H9 (cell line): Measurements from ENCODE around the gene SPTA1. TPM values are rescaled to one million over a fixed set of nuclear protein-coding genes. Genes with fewer than 3 reads are reported as not detected.

ENCODE experiments used
- DNase-seq: peaks from one replicate; pipeline ENCODE4 v3.0.0-alpha.2; 2017
- H2AFZ ChIP-seq: one replicate; pipeline ENCODE4 v1.6.1; 2013; ENCODE audit warnings: mild to moderate bottlenecking, low read length, control low read depth, moderate library complexity
- H2AK5ac ChIP-seq: 2 replicates; pipeline ENCODE4 v1.6.1; 2013; ENCODE audit warnings: low read length, control low read depth, mixed read lengths; ENCODE audit not compliant: insufficient read length
- H2BK120ac ChIP-seq: one replicate; pipeline ENCODE4 v1.6.1; 2013; ENCODE audit warnings: low read depth, mild to moderate bottlenecking, low read length, control low read depth, inconsistent platforms; ENCODE audit not compliant: poor library complexity, severe bottlenecking
- H2BK12ac ChIP-seq: 2 replicates; pipeline ENCODE4 v1.6.1; 2013; ENCODE audit warnings: low read length, control low read depth, mixed read lengths, low read depth; ENCODE audit not compliant: insufficient read length
- H2BK15ac ChIP-seq: 2 replicates; pipeline ENCODE4 v1.6.1; 2013; ENCODE audit warnings: low read depth, low read length, control low read depth
- H2BK20ac ChIP-seq: one replicate; pipeline ENCODE4 v1.6.1; 2013; ENCODE audit warnings: low read depth, mild to moderate bottlenecking, low read length, control low read depth, inconsistent platforms; ENCODE audit not compliant: poor library complexity, severe bottlenecking
- H2BK5ac ChIP-seq: 2 replicates; pipeline ENCODE4 v1.6.1; 2013; ENCODE audit warnings: low read length, control low read depth, mixed read lengths; ENCODE audit not compliant: insufficient read length
- H3K14ac ChIP-seq: 2 replicates; pipeline ENCODE4 v1.6.1; 2013; ENCODE audit warnings: low read length, control low read depth; ENCODE audit not compliant: insufficient read depth
- H3K18ac ChIP-seq: 2 replicates; pipeline ENCODE4 v1.6.1; 2013; ENCODE audit warnings: low read depth, mild to moderate bottlenecking, mixed read lengths, low read length, control low read depth; ENCODE audit not compliant: insufficient read length
- H3K23ac ChIP-seq: 2 replicates; pipeline ENCODE4 v1.6.1; 2013; ENCODE audit warnings: low read length, control low read depth, mixed read lengths, low read depth; ENCODE audit not compliant: insufficient read length
- H3K23me2 ChIP-seq: 2 replicates; pipeline ENCODE4 v1.6.1; 2013; ENCODE audit warnings: low read depth, mild to moderate bottlenecking, mixed read lengths, low read length, control low read depth; ENCODE audit not compliant: insufficient read length, poor library complexity, severe bottlenecking
- H3K27ac ChIP-seq: 2 replicates; pipeline ENCODE4 v1.5.1; 2013; ENCODE audit warnings: low read length, control low read depth, mixed read lengths, low read depth; ENCODE audit not compliant: insufficient read length
- H3K27me3 ChIP-seq: 2 replicates; pipeline ENCODE4 v1.6.1; 2013; ENCODE audit warnings: low read length, control low read depth, inconsistent platforms; ENCODE audit not compliant: insufficient read depth
- H3K4ac ChIP-seq: 2 replicates; pipeline ENCODE4 v1.6.1; 2013; ENCODE audit warnings: low read depth, mild to moderate bottlenecking, control low read depth, inconsistent platforms, low read length, moderate library complexity
- H3K4me1 ChIP-seq: 2 replicates; pipeline ENCODE4 v1.6.1; 2013; ENCODE audit warnings: low read length, control low read depth, inconsistent platforms; ENCODE audit not compliant: insufficient read depth
- H3K4me2 ChIP-seq: 2 replicates; pipeline ENCODE4 v1.6.1; 2013; ENCODE audit warnings: low read length, control low read depth, mixed read lengths; ENCODE audit not compliant: insufficient read length, insufficient read depth
- H3K56ac ChIP-seq: 2 replicates; pipeline ENCODE4 v1.6.1; 2013; ENCODE audit warnings: low read depth, mild to moderate bottlenecking, mixed read lengths, low read length, control low read depth; ENCODE audit not compliant: insufficient read length
- H3K79me1 ChIP-seq: 2 replicates; pipeline ENCODE4 v1.6.1; 2013; ENCODE audit warnings: low read depth, mild to moderate bottlenecking, moderate library complexity, low read length, control low read depth, inconsistent platforms; ENCODE audit not compliant: insufficient read depth, poor library complexity, severe bottlenecking
- H3K79me2 ChIP-seq: 2 replicates; pipeline ENCODE4 v1.6.1; 2013; ENCODE audit warnings: low read length, control low read depth, inconsistent platforms; ENCODE audit not compliant: insufficient read depth
- H3K9ac ChIP-seq: 2 replicates; pipeline ENCODE4 v1.6.1; 2013; ENCODE audit warnings: low read length, control low read depth, mixed read lengths; ENCODE audit not compliant: insufficient read length; ENCODE audit errors: extremely low read depth
- H3K9me3 ChIP-seq: one replicate; pipeline ENCODE4 v1.6.1; 2013; ENCODE audit warnings: low read depth, low read length, inconsistent platforms; ENCODE audit not compliant: control insufficient read depth
- H3T11ph ChIP-seq: one replicate; pipeline ENCODE4 v1.6.1; 2013; ENCODE audit warnings: mild to moderate bottlenecking, low read length, control low read depth, inconsistent platforms
- H4K20me1 ChIP-seq: one replicate; pipeline ENCODE4 v1.6.1; 2013; ENCODE audit not compliant: control insufficient read depth, insufficient read length, insufficient read depth
- H4K5ac ChIP-seq: 2 replicates; pipeline ENCODE4 v1.6.1; 2013; ENCODE audit warnings: low read depth, mild to moderate bottlenecking, mixed read lengths, low read length, control low read depth; ENCODE audit not compliant: insufficient read length
- H4K8ac ChIP-seq: replicated peaks from 2 replicates; pipeline ENCODE4 v1.6.1; 2013; ENCODE audit warnings: low read length, control low read depth, mixed read lengths, low read depth; ENCODE audit not compliant: insufficient read length
- H4K91ac ChIP-seq: 2 replicates; pipeline ENCODE4 v1.6.1; 2013; ENCODE audit warnings: low read depth, mild to moderate bottlenecking, moderate library complexity, mixed read lengths, low read length, control low read depth; ENCODE audit not compliant: insufficient read length
- H3K27ac Mint-ChIP-seq, 3 experiments: 2 replicates in 2 of 3; 3 replicates in 1 of 3; pipeline ENCODE4 v1.8.0; 2020 to 2021; ENCODE audit warnings: mixed read lengths in 3 of 3, mild to moderate bottlenecking in 1 of 3, moderate library complexity in 1 of 3
- H3K27me3 Mint-ChIP-seq: 2 replicates; pipeline ENCODE4 v1.8.0; 2021; ENCODE audit warnings: low read depth, mild to moderate bottlenecking, moderate library complexity, mixed read lengths
- H3K36me3 Mint-ChIP-seq, 3 experiments: 2 replicates in 2 of 3; 3 replicates in 1 of 3; pipeline ENCODE4 v1.8.0; 2020 to 2021; ENCODE audit warnings: low read depth in 3 of 3, mixed read lengths in 3 of 3; ENCODE audit not compliant: insufficient read depth in 1 of 3
- H3K4me1 Mint-ChIP-seq, 2 experiments: 2 replicates each; pipeline ENCODE4 v1.8.0; 2020; ENCODE audit warnings: mixed read lengths in 2 of 2
- H3K4me3 Mint-ChIP-seq, 2 experiments: 2 replicates in 1 of 2; 3 replicates in 1 of 2; pipeline ENCODE4 v1.8.0; 2020 to 2021; ENCODE audit warnings: mild to moderate bottlenecking in 2 of 2, mixed read lengths in 2 of 2, moderate library complexity in 1 of 2
- H3K9me3 Mint-ChIP-seq, 2 experiments: 2 replicates in 1 of 2; 3 replicates in 1 of 2; pipeline ENCODE4 v1.8.0; 2020; ENCODE audit warnings: mild to moderate bottlenecking in 2 of 2, mixed read lengths in 2 of 2, moderate library complexity in 1 of 2
- CTCF ChIP-seq: fragments of 200-600 bp; sonication (generic); conservative IDR thresholded peaks from 3 replicates; pipeline ENCODE4 v1.8.0; 2021; ENCODE audit warnings: antibody characterized with exemption, mild to moderate bottlenecking
- WGBS: extraction: QIAGEN DNeasy Blood & Tissue Kit; methylation state at CpG from one replicate; pipeline ENCODE4 v1.1.7; 2013; ENCODE audit warnings: missing lambda C conversion rate, low lambda C conversion rate, mixed read lengths; ENCODE audit not compliant: insufficient read length; ENCODE audit errors: extremely low coverage; 5-methylcytosine and 5-hydroxymethylcytosine counted together
- total RNA-seq: library from RNA; stranded (reverse); gene quantifications from 2 replicates; pipeline ENCODE4 v1.2.1, GENCODE V29; 2021

The SPTA1 gene
- total RNA-seq, 1 experiment from 2014 or later, result not detected

- Histone ChIP-seq H4K8ac (no peak overlapping the region), H3K79me2 (no peaks in the 10 kb centered on the region), H3K27ac (no peak overlapping the region), H2BK5ac (no peak overlapping the region), H3K23me2 (no peaks in the 10 kb centered on the region), H3K27me3 (no peaks in the 10 kb centered on the region; the same call in 1 of the 2 replicates), H3K4me2 (no peak overlapping the region), H2AFZ (no peak overlapping the region), H2BK12ac (no peak overlapping the region), H3K9ac (no peak overlapping the region), H2AK5ac (no peak overlapping the region), H4K5ac (no peak overlapping the region), H3K23ac (no peak overlapping the region), H3K4me1 (no peaks in the 10 kb centered on the region; the same call in 1 of the 2 replicates), H3K18ac (no peak overlapping the region), H4K91ac (no peak overlapping the region), H3K4ac (no peak overlapping the region), H3K14ac (no peak overlapping the region), H2BK15ac (no peak overlapping the region), H3K56ac (no peak overlapping the region), H3T11ph (no peak overlapping the region), H3K79me1 (no peaks in the 10 kb centered on the region), H2BK120ac (no peak overlapping the region), H3K9me3 (no peaks in the 10 kb centered on the region), H2BK20ac (no peak overlapping the region), H4K20me1 (no peaks in the 10 kb centered on the region)
- Mint-ChIP-seq H3K36me3 (no peaks in the 10 kb centered on the region), H3K4me1 (no peaks in the 10 kb centered on the region), H3K9me3 (no peaks in the 10 kb centered on the region), H3K27ac (no peak overlapping the region; a peak in 1 of 7 replicates), H3K4me3 (no peak overlapping the region), H3K27me3 (no peaks in the 10 kb centered on the region)
- no CpG with 5 or more reads among the region's 7 CpGs for WGBS
- TF ChIP-seq CTCF, result no peak
- no peak for DNase-seq
These were observed 33.7 kb downstream of the SPTA1 start for GRCh38 chr1:158652721-158653334.
